ENCODE results near the gene CDC42EP1. TPM values are rescaled to one million over a fixed set of nuclear protein-coding genes. Genes with fewer than 3 reads are reported as not detected.

The CDC42EP1 gene
- total and polyA plus RNA-seq, 2 experiments from 2014 or later, result 7.7 to 10.2 TPM

GRCh38 chr22:37559521-37559900 lies 769 bp upstream of the CDC42EP1 start (continued):
- TF ChIP-seq ZNF462 (CRISPR knock-in tag; IDR thresholded peaks at IDR 0.05), result no peak

- Histone ChIP-seq H3K36me3 (ENCODE audit: insufficient read depth) (no peaks in the 10 kb centered on the region), H3K27me3 (ENCODE audit: insufficient read depth) (peaks cover 48% of the 10 kb centered on the region), H3K4me2 (peak overlapping the region; percentile 96), H3K27ac (ENCODE audit: low read depth) (no peak overlapping the region), H2AFZ (peak overlapping the region; percentile 76), H3K79me2 (replicated peaks; ENCODE audit: insufficient read depth) (peaks cover 17% of the 10 kb centered on the region), H3F3A (replicated peaks; ENCODE audit: low read depth) (peaks cover 12% of the 10 kb centered on the region), H3K9me2 (ENCODE audit: insufficient read depth) (no peaks in the 10 kb centered on the region), H3K4me3 (peak overlapping the region; percentile 64), H3K4me1 (ENCODE audit: insufficient read depth) (peaks cover 42% of the 10 kb centered on the region), H4K20me1 (replicated peaks; ENCODE audit: insufficient read depth) (no peaks in the 10 kb centered on the region)
- ATAC-seq (peak; percentile 2; the same call in 2 of the 3 replicates), DNase-seq (ENCODE audit: low spot score) (peak; percentile 41)
- peaks cover 48% of the 10 kb centered on the region for H3K27me3 Mint-ChIP-seq (ENCODE audit: insufficient read depth, low read depth, poor library complexity)
- H3K9me3 Mint-ChIP-seq, result no peaks in the 10 kb centered on the region; the same call in 1 of the 3 replicates
- H3K4me3 Mint-ChIP-seq, result peak overlapping the region; percentile 76
- peaks cover 5% of the 10 kb centered on the region; the same call in 2 of the 3 replicates for H3K36me3 Mint-ChIP-seq (ENCODE audit: low read depth)
- H3K4me1 Mint-ChIP-seq, result peaks cover 50% of the 10 kb centered on the region
- no peak overlapping the region for H3K27ac Mint-ChIP-seq
- TF ChIP-seq STAT1 (IDR thresholded peaks at IDR 0.05; ENCODE audit: unreplicated experiment) (no peak), ZNF114 (CRISPR knock-in tag; IDR thresholded peaks at IDR 0.05) (no peak), CTCF (conservative IDR thresholded peaks at IDR 0.05; ENCODE audit: low read depth in 2 of 2) (no peak), EZH2phosphoT487 (IDR thresholded peaks at IDR 0.05; ENCODE audit: unreplicated experiment) (no peak), ZNF331 (CRISPR knock-in tag; IDR thresholded peaks at IDR 0.05; ENCODE audit: low read depth) (no peak), EZH2 (IDR thresholded peaks at IDR 0.05; ENCODE audit: low read depth, unreplicated experiment) (peak; percentile 27)
Measured at GRCh38 chr22:37560608-37561211, 430 bp downstream of the CDC42EP1 start.
